KOPT-K1 (cell line): ENCODE data around the gene RAD1.

ENCODE experiments used
- H3K27ac ChIP-seq: fragments of 200-600 bp; sonication (generic); 2 replicates; pipeline ENCODE4 v1.5.1; 2016; ENCODE audit warnings: antibody characterized with exemption, mild to moderate bottlenecking, low read depth, low read length; ENCODE audit not compliant: poor library complexity, severe bottlenecking
- H3K36me3 ChIP-seq: fragments of 200-600 bp; sonication (generic); 2 replicates; pipeline ENCODE4 v1.5.1; 2017; ENCODE audit warnings: antibody characterized with exemption, mild to moderate bottlenecking, low read length, moderate library complexity; ENCODE audit not compliant: insufficient read depth
- H3K9me3 ChIP-seq: fragments of 200-600 bp; sonication (generic); 2 replicates; pipeline ENCODE4 v1.5.1; 2017; ENCODE audit warnings: antibody characterized with exemption, low read length, mild to moderate bottlenecking; ENCODE audit not compliant: insufficient read depth, poor library complexity, severe bottlenecking

RAD1 gene, protein sequence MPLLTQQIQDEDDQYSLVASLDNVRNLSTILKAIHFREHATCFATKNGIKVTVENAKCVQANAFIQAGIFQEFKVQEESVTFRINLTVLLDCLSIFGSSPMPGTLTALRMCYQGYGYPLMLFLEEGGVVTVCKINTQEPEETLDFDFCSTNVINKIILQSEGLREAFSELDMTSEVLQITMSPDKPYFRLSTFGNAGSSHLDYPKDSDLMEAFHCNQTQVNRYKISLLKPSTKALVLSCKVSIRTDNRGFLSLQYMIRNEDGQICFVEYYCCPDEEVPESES

DNA sequence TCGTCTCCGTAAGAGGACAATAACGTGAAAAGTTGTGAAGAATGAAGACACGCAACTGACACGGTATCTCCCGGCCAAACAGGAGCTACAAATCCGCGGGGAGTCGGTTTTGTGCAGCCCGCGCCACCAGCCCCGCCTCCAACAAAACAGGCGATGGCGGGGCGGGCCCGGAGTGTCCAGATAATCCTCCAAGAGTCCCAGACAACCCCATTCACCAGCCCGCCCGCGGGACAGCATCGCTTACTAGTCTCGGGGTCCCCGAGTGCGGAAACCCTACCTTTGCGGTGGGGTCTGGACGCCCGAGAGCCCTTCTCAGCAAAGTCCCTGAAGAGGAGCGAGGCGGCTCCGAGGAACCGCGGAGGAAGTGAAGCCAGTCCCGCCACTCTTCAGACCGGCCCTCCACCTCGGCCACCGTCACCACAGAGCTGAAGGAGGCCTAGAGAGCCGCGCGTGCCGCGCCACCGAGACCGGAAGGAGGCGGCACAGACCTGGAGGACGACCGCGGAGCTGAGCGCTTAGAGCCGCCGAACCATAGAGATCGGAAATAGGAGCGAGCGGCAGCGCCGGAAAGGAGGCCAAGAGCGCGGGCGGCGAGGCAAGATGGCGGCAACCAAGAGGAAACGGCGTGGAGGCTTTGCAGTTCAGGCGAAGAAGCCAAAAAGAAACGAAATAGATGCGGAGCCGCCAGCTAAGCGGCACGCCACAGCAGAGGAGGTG lies at the start of gene RAD1, which contains the start of gene BRIX1:
TSS of gene RAD1 (minus strand) at position 366 of the 717 bp plus-strand sequence. CDS start 612 bp downstream, outside the sequence.
TSS of gene BRIX1 (plus strand) at position 573 of the 717 bp plus-strand sequence. CDS start at position 601, 28 bp downstream.
- Histone ChIP-seq H3K36me3 (peaks cover 55% of the 10 kb centered on the region), H3K9me3 (no peaks in the 10 kb centered on the region), H3K27ac (peak within 1 kb of the TSS; percentile 88)

DNA sequence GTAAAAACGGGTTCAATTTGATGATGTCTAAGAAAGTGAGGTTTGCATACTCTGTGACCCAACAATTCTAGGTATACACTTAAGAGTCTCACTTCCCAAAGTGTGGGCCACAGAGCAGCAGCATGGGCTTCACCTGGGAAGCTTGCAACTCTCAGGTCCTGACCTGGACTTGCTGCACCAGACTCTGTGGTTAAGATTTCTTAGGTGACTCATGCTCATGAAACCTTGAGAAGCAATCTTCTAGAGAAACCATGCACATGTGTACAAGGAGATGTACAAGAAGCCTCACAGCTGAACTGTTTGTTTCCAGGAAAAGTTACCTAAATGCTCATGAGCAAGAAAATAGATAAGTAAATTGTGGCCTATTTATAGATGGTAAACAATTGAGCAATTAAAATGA lies 44.0 kb upstream of the RAD1 start:
- Histone ChIP-seq H3K27ac (no peak overlapping the region), H3K36me3 (peaks cover 21% of the 10 kb centered on the region), H3K9me3 (no peaks in the 10 kb centered on the region)

DNA sequence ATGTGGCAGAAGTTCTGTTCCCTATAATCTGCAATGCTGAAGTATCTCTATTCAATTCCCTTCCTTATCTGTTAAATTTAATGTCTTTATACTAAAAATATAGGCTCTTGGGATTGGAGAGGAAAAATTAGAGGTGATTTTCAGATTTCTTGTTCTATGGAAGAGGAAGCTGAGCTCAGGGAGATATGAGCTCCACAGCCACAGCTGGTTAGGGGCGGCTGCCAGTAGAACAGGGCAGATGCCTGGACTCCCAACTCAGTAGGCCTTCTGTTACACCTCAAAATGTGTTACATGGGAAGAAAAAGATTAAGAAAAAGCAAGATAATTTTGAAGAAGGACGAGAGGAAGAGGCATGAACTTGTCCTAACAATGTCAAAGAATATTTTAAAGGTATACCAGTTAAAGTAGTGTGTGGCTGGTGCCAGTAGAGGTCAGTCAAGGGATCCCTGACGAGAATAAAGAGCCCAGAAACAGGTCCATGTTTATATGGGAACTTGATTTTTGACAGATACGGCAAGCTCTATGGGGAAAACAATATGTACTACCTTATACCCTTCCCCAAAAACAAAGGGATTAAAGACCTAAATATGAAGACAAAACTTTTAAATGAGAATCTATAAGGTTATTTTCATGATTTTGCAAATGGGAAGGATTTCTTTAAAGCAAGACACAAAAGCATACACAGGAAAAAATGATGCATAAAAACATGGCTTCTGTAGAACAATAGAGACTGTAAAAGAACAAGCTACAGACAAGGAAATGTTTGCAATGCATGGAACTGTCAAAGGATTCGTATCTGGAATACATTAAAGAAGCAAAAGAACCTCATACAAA lies 42.8 kb upstream of the RAD1 start:
- Histone ChIP-seq H3K36me3 (peaks cover 34% of the 10 kb centered on the region), H3K9me3 (no peaks in the 10 kb centered on the region), H3K27ac (no peak overlapping the region)

GRCh38 chr5:34957321-34957720 lies 42.0 kb upstream of the RAD1 start:
- peaks cover 41% of the 10 kb centered on the region for H3K36me3 ChIP-seq
- H3K27ac ChIP-seq, result no peak overlapping the region
- H3K9me3 ChIP-seq, result no peaks in the 10 kb centered on the region

DNA sequence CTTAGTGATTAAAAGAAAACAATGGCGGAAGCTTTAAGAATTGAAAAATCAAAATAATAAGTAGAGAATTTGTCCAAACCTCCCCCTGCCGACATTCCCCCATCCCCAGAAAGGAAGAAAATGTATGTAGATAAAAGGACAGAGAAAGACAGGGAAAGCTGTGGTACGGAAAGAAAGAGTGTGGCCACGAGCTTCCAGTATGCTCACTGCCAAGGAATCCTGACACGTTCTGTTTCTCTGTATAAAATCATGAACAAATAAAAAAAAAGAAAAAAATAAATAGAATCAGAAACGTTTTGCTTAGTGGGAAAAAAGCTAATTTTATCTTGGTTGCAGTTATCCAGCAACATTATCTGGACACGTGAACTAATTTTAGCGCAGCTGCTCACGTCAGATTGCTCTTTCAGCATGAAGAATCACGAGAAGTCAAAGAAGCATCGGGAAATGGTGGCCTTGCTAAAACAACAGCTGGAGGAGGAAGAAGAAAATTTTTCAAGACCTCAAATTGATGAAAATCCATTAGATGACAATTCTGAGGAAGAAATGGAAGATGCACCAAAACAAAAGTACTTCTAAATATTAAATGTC lies 29.2 kb upstream of the RAD1 start:
- Histone ChIP-seq H3K9me3 (no peaks in the 10 kb centered on the region), H3K27ac (no peak overlapping the region), H3K36me3 (peaks cover 84% of the 10 kb centered on the region)

DNA sequence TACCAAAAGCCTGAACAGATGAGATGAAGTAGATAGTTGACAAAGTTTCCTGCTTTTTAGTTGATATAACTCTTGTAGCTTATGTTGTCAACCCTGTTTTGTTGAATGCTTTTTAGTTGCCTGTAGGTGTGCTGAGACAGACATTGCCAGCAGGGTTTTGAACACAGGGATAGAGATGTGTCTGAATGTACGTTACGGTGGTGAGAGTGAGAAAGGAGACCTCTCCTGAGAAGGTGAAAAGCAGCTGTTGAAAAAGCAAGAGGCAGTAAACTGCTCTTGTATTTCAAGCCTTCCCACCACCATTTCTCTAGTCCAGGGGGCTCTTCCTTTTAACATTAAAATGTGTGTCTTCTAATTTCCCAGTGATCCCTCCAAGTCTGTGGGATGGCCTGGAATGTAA lies 28.7 kb upstream of the RAD1 start:
- Histone ChIP-seq H3K9me3 (no peaks in the 10 kb centered on the region), H3K27ac (no peak overlapping the region), H3K36me3 (peaks cover 84% of the 10 kb centered on the region)

GRCh38 chr5:34941936-34942335 lies 26.6 kb upstream of the RAD1 start:
- H3K36me3 ChIP-seq, result peaks cover 86% of the 10 kb centered on the region

GRCh38 chr5:34932947-34933346 lies 17.6 kb upstream of the RAD1 start:
- Histone ChIP-seq H3K36me3 (peaks cover 51% of the 10 kb centered on the region), H3K9me3 (no peaks in the 10 kb centered on the region), H3K27ac (no peak overlapping the region)

More at GRCh38 chr5:34941936-34942335, 26.6 kb upstream of the RAD1 start:
- Histone ChIP-seq H3K9me3 (no peaks in the 10 kb centered on the region), H3K27ac (no peak overlapping the region)

GRCh38 chr5:34930870-34931269 lies 15.6 kb upstream of the RAD1 start:
- Histone ChIP-seq H3K9me3 (no peaks in the 10 kb centered on the region), H3K36me3 (peaks cover 51% of the 10 kb centered on the region), H3K27ac (no peak overlapping the region)

- Histone ChIP-seq H3K9me3 (no peaks in the 10 kb centered on the region), H3K27ac (peak overlapping the region; percentile 58), H3K36me3 (peaks cover 51% of the 10 kb centered on the region)
Observed at GRCh38 chr5:34930462-34930844, 15.1 kb upstream of the RAD1 start.

GRCh38 chr5:34929720-34930461 lies 14.6 kb upstream of the RAD1 start:
- Histone ChIP-seq H3K27ac (peak overlapping the region; percentile 58), H3K9me3 (no peaks in the 10 kb centered on the region), H3K36me3 (peaks cover 51% of the 10 kb centered on the region)

DNA sequence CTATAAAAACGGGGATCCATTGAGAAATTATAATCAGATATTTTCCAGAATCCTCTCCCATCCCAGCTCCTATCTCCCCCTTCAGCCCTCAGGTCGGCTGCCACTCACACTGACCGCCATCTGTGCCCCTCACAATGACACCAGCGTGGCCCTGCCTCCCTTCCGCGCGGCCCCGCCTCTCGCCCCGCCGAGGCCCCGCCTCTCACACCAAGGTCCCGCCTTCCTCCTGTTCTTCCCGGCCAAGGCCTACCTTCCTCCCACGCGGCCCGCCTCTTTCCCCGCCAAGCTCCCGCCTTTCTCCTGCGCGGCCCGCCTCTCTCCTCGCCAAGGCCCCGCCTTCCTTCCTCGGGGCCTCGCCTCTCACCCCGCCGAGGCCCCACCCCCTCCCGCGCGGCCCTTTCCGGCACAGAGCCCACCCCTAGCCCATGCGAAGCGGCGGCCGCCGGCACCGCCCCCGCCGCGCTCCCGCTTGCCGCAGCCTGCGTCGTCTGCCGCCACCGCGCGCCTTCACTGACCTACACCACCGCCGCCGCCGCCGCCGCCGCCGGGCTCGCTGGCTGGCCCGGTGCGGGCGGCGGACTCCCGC lies 13.9 kb upstream of the RAD1 start, which contains the start of gene DNAJC21:
TSS of gene DNAJC21 (plus strand) at position 426 of the 586 bp plus-strand sequence. CDS start 261 bp downstream, outside the sequence.
- peak within 1 kb of the TSS; percentile 58 for H3K27ac ChIP-seq

GRCh38 chr5:34928267-34928666 lies 13.0 kb upstream of the RAD1 start:
- peaks cover 53% of the 10 kb centered on the region for H3K36me3 ChIP-seq
- no peak overlapping the region for H3K27ac ChIP-seq

More for the DNA sequence above, 13.9 kb upstream of the RAD1 start, which contains the start of gene DNAJC21:
- Histone ChIP-seq H3K36me3 (peaks cover 53% of the 10 kb centered on the region), H3K9me3 (no peaks in the 10 kb centered on the region)

GRCh38 chr5:34927785-34928184 lies 12.5 kb upstream of the RAD1 start:
- Histone ChIP-seq H3K36me3 (peaks cover 56% of the 10 kb centered on the region), H3K27ac (no peak overlapping the region), H3K9me3 (no peaks in the 10 kb centered on the region)

More at GRCh38 chr5:34928267-34928666, 13.0 kb upstream of the RAD1 start:
- no peaks in the 10 kb centered on the region for H3K9me3 ChIP-seq
